Nephron (organoid): Measurements from ENCODE around the gene INSYN2B.
A peak's percentile ranks its signal among the peaks of the same experiment; 100 is the strongest.

Experiments
- H3K27ac Mint-ChIP-seq, 3 experiments: 2 replicates each; pipeline ENCODE4 v1.8.0; 2020; ENCODE audit warnings: mixed read lengths in 3 of 3, mild to moderate bottlenecking in 2 of 3, moderate library complexity in 1 of 3
- H3K27me3 Mint-ChIP-seq: 2 replicates; pipeline ENCODE4 v1.8.0; 2021; ENCODE audit warnings: low read depth, mild to moderate bottlenecking, moderate library complexity, mixed read lengths
- H3K36me3 Mint-ChIP-seq: 2 replicates; pipeline ENCODE4 v1.8.0; 2020; ENCODE audit warnings: low read depth, mixed read lengths
- H3K4me1 Mint-ChIP-seq: 2 replicates; pipeline ENCODE4 v1.8.0; 2020; ENCODE audit warnings: mixed read lengths
- H3K4me3 Mint-ChIP-seq, 3 experiments: 2 replicates each; pipeline ENCODE4 v1.8.0; 2020; ENCODE audit warnings: mild to moderate bottlenecking in 3 of 3, mixed read lengths in 3 of 3, moderate library complexity in 2 of 3
- H3K9me3 Mint-ChIP-seq: 2 replicates; pipeline ENCODE4 v1.8.0; 2020; ENCODE audit warnings: mixed read lengths
- CTCF ChIP-seq, 3 experiments: fragments of 200-600 bp; sonication (generic); IDR thresholded peaks; one replicate each; pipeline ENCODE4 v1.5.0; 2021; ENCODE audit warnings: antibody characterized with exemption in 3 of 3; ENCODE audit not compliant: unreplicated experiment in 3 of 3

Gene INSYN2B

GRCh38 chr5:169950333-169950732 lies 30.0 kb downstream of the INSYN2B start:
- no peak overlapping the region for H3K4me3 Mint-ChIP-seq
- peaks cover 3% of the 10 kb centered on the region for H3K36me3 Mint-ChIP-seq
- TF ChIP-seq CTCF (IDR thresholded peaks at IDR 0.05; ENCODE audit: unreplicated experiment in 3 of 3) = no peak
- peaks cover 12% of the 10 kb centered on the region for H3K4me1 Mint-ChIP-seq
- H3K27me3 Mint-ChIP-seq = peaks cover 13% of the 10 kb centered on the region
- no peak overlapping the region for H3K27ac Mint-ChIP-seq
- H3K9me3 Mint-ChIP-seq = peaks cover 5% of the 10 kb centered on the region

- H3K9me3 Mint-ChIP-seq = peaks cover 5% of the 10 kb centered on the region
- H3K27me3 Mint-ChIP-seq = peaks cover 4% of the 10 kb centered on the region
- H3K36me3 Mint-ChIP-seq = peaks cover 3% of the 10 kb centered on the region
- no peak for TF ChIP-seq CTCF (IDR thresholded peaks at IDR 0.05; ENCODE audit: unreplicated experiment in 3 of 3)
- peak overlapping the region; percentile 95 to 97 (median 96) for H3K27ac Mint-ChIP-seq
- peaks cover 14% of the 10 kb centered on the region for H3K4me1 Mint-ChIP-seq
- H3K4me3 Mint-ChIP-seq = no peak overlapping the region
Observed at GRCh38 chr5:169946743-169947295, 33.5 kb downstream of the INSYN2B start.

GRCh38 chr5:169945831-169946261 lies 34.4 kb downstream of the INSYN2B start:
- no peak for TF ChIP-seq CTCF (IDR thresholded peaks at IDR 0.05; ENCODE audit: unreplicated experiment in 3 of 3)
- peaks cover 4% of the 10 kb centered on the region for H3K27me3 Mint-ChIP-seq
- peaks cover 5% of the 10 kb centered on the region for H3K9me3 Mint-ChIP-seq
- H3K4me1 Mint-ChIP-seq = peaks cover 14% of the 10 kb centered on the region
- H3K4me3 Mint-ChIP-seq = peak overlapping the region in 2 of 3 experiments; percentile 14 to 31
- H3K36me3 Mint-ChIP-seq = peaks cover 3% of the 10 kb centered on the region
- H3K27ac Mint-ChIP-seq = peak overlapping the region; percentile 95 to 97 (median 96)

GRCh38 chr5:169944922-169945680 lies 35.2 kb downstream of the INSYN2B start:
- no peak overlapping the region for H3K4me3 Mint-ChIP-seq
- no peak for TF ChIP-seq CTCF (IDR thresholded peaks at IDR 0.05; ENCODE audit: unreplicated experiment in 3 of 3)
- H3K27ac Mint-ChIP-seq = peak overlapping the region; percentile 95 to 97 (median 96)
- H3K4me1 Mint-ChIP-seq = peaks cover 14% of the 10 kb centered on the region
- H3K9me3 Mint-ChIP-seq = peaks cover 5% of the 10 kb centered on the region
- peaks cover 4% of the 10 kb centered on the region for H3K27me3 Mint-ChIP-seq
- peaks cover 3% of the 10 kb centered on the region for H3K36me3 Mint-ChIP-seq

- H3K27me3 Mint-ChIP-seq = peaks cover under 1% of the 10 kb centered on the region
- peaks cover 14% of the 10 kb centered on the region for H3K4me1 Mint-ChIP-seq
- no peak for TF ChIP-seq CTCF (IDR thresholded peaks at IDR 0.05; ENCODE audit: unreplicated experiment in 3 of 3)
- no peak overlapping the region for H3K4me3 Mint-ChIP-seq
- peaks cover 2% of the 10 kb centered on the region for H3K9me3 Mint-ChIP-seq
- no peak overlapping the region for H3K27ac Mint-ChIP-seq
- peaks cover under 1% of the 10 kb centered on the region for H3K36me3 Mint-ChIP-seq
Observed at GRCh38 chr5:169944115-169944514, 36.2 kb downstream of the INSYN2B start.
